GM19240 (cell line): ENCODE measurements around the gene PPP1R36.
"Not testable (repeated sequence)": the region's sequence is repeated elsewhere in the genome, so short reads cannot be mapped to it uniquely, and the experiment has no call there.

Experiments
- DNase-seq: peaks from one replicate; pipeline ENCODE4 v3.0.0; 2011; ENCODE audit warnings: low spot score; ENCODE audit not compliant: insufficient read length

PPP1R36 gene

GRCh38 chr14:64520699-64521098 lies 29.1 kb upstream of the PPP1R36 start:
- DNase-seq, result no peak

- no peak for DNase-seq
These were observed 27.0 kb upstream of the PPP1R36 start for GRCh38 chr14:64522591-64523355.

- no peak for DNase-seq
These were observed 24.4 kb upstream of the PPP1R36 start for GRCh38 chr14:64525354-64525753.

- DNase-seq, result no peak
These were observed 18.2 kb upstream of the PPP1R36 start for GRCh38 chr14:64531567-64531966.

GRCh38 chr14:64536488-64537245 lies 13.1 kb upstream of the PPP1R36 start:
- no peak for DNase-seq

- peak; percentile 82 for DNase-seq
These were observed 9.3 kb upstream of the PPP1R36 start, which contains the start of gene HSPA2 for GRCh38 chr14:64540208-64541202. HSPA2 (plus strand) TSS chr14:64540741; CDS start chr14:64540850, 109 bp downstream.

GRCh38 chr14:64541261-64541971 lies 8.3 kb upstream of the PPP1R36 start:
- no peak for DNase-seq

GRCh38 chr14:64541972-64542835 lies 7.6 kb upstream of the PPP1R36 start:
- DNase-seq, result no peak

- DNase-seq, result no peak
These were observed 6.9 kb upstream of the PPP1R36 start for GRCh38 chr14:64542836-64543201.

- no peak for DNase-seq
These were observed 5.0 kb upstream of the PPP1R36 start for GRCh38 chr14:64544607-64545312.

GRCh38 chr14:64549016-64549415 lies 745 bp upstream of the PPP1R36 start:
- no peak for DNase-seq

GRCh38 chr14:64550621-64551333 lies 1.0 kb downstream of the PPP1R36 start:
- no peak for DNase-seq

GRCh38 chr14:64554556-64554955 lies 4.8 kb downstream of the PPP1R36 start:
- DNase-seq, result no peak

- no peak for DNase-seq
These were observed 6.8 kb downstream of the PPP1R36 start for GRCh38 chr14:64556526-64556925.

GRCh38 chr14:64558216-64558615 lies 8.5 kb downstream of the PPP1R36 start:
- not testable (repeated sequence) for DNase-seq

- no peak for DNase-seq
These were observed 11.9 kb downstream of the PPP1R36 start for GRCh38 chr14:64561631-64562030.

- no peak for DNase-seq
These were observed 12.7 kb downstream of the PPP1R36 start for GRCh38 chr14:64562436-64562835.

GRCh38 chr14:64563696-64564095 lies 13.9 kb downstream of the PPP1R36 start:
- DNase-seq, result no peak
